ENCODE data around the gene NAIF1.
"Not testable (repeated sequence)": the region's sequence is repeated elsewhere in the genome, so short reads cannot be mapped to it uniquely, and the experiment has no call there.

The NAIF1 gene

GRCh38 chr9:128077847-128078503, 10.9 kb upstream of the NAIF1 start:
- H3K27ac ChIP-seq (ENCODE audit: poor library complexity, severe bottlenecking): peak overlapping the region; percentile 34
- H3K4me1 ChIP-seq (ENCODE audit: insufficient read depth, poor library complexity, severe bottlenecking): peaks cover 27% of the 10 kb centered on the region
- H3K9me3 ChIP-seq (ENCODE audit: severe bottlenecking): no peaks in the 10 kb centered on the region
- H3K36me3 ChIP-seq (ENCODE audit: low read depth): no peaks in the 10 kb centered on the region; the same call in 1 of the 2 replicates
- no peak overlapping the region for H3K4me3 ChIP-seq (ENCODE audit: severe bottlenecking)
- H3K27me3 ChIP-seq (ENCODE audit: insufficient read depth, poor library complexity, severe bottlenecking): no peaks in the 10 kb centered on the region
- no peak for TF ChIP-seq CTCF (IDR thresholded peaks at IDR 0.05; ENCODE audit: poor library complexity, severe bottlenecking)
- DNase-seq (ENCODE audit: low spot score): no peak
- no peak for ATAC-seq (ENCODE audit: low read depth)

- Histone ChIP-seq H3K4me1 (ENCODE audit: insufficient read depth, poor library complexity, severe bottlenecking) (peaks cover 26% of the 10 kb centered on the region), H3K27ac (ENCODE audit: poor library complexity, severe bottlenecking) (peak overlapping the region; percentile 49), H3K27me3 (ENCODE audit: insufficient read depth, poor library complexity, severe bottlenecking) (no peaks in the 10 kb centered on the region), H3K36me3 (ENCODE audit: low read depth) (no peaks in the 10 kb centered on the region), H3K4me3 (ENCODE audit: severe bottlenecking) (no peak overlapping the region), H3K9me3 (ENCODE audit: severe bottlenecking) (no peaks in the 10 kb centered on the region)
- ATAC-seq (ENCODE audit: low read depth) (no peak), DNase-seq (ENCODE audit: low spot score) (no peak)
- TF ChIP-seq CTCF (IDR thresholded peaks at IDR 0.05; ENCODE audit: poor library complexity, severe bottlenecking): no peak
Measured at GRCh38 chr9:128073253-128073886, 6.2 kb upstream of the NAIF1 start.

- H3K36me3 ChIP-seq (ENCODE audit: low read depth): no peaks in the 10 kb centered on the region
- H3K9me3 ChIP-seq (ENCODE audit: severe bottlenecking): no peaks in the 10 kb centered on the region
- H3K4me3 ChIP-seq (ENCODE audit: severe bottlenecking): no peak overlapping the region
- H3K27me3 ChIP-seq (ENCODE audit: insufficient read depth, poor library complexity, severe bottlenecking): no peaks in the 10 kb centered on the region
- H3K4me1 ChIP-seq (ENCODE audit: insufficient read depth, poor library complexity, severe bottlenecking): peaks cover 21% of the 10 kb centered on the region
- ATAC-seq (ENCODE audit: low read depth): no peak
- DNase-seq (ENCODE audit: low spot score): no peak
- TF ChIP-seq CTCF (IDR thresholded peaks at IDR 0.05; ENCODE audit: poor library complexity, severe bottlenecking): no peak
- H3K27ac ChIP-seq (ENCODE audit: poor library complexity, severe bottlenecking): peak overlapping the region; percentile 49
Measured at GRCh38 chr9:128072144-128073021, 5.3 kb upstream of the NAIF1 start.

GRCh38 chr9:128071475-128071874, 4.4 kb upstream of the NAIF1 start:
- H3K4me3 ChIP-seq (ENCODE audit: severe bottlenecking); DNase-seq (ENCODE audit: low spot score); ATAC-seq (ENCODE audit: low read depth); H3K27me3 ChIP-seq (ENCODE audit: insufficient read depth, poor library complexity, severe bottlenecking); H3K9me3 ChIP-seq (ENCODE audit: severe bottlenecking); H3K36me3 ChIP-seq (ENCODE audit: low read depth): not testable (repeated sequence)
- Histone ChIP-seq H3K4me1 (ENCODE audit: insufficient read depth, poor library complexity, severe bottlenecking) (peaks cover 26% of the 10 kb centered on the region), H3K27ac (ENCODE audit: poor library complexity, severe bottlenecking) (peak overlapping the region; percentile 49)

GRCh38 chr9:128070874-128071273, 3.8 kb upstream of the NAIF1 start:
- no peak overlapping the region for H3K4me3 ChIP-seq (ENCODE audit: severe bottlenecking)

More at GRCh38 chr9:128070874-128071273, 3.8 kb upstream of the NAIF1 start:
- ATAC-seq (ENCODE audit: low read depth) (no peak), DNase-seq (ENCODE audit: low spot score) (no peak)
- H3K27ac ChIP-seq (ENCODE audit: poor library complexity, severe bottlenecking): no peak overlapping the region
- H3K36me3 ChIP-seq (ENCODE audit: low read depth): no peaks in the 10 kb centered on the region
- TF ChIP-seq CTCF (IDR thresholded peaks at IDR 0.05; ENCODE audit: poor library complexity, severe bottlenecking): no peak
- H3K4me1 ChIP-seq (ENCODE audit: insufficient read depth, poor library complexity, severe bottlenecking): peaks cover 28% of the 10 kb centered on the region
- no peaks in the 10 kb centered on the region for H3K27me3 ChIP-seq (ENCODE audit: insufficient read depth, poor library complexity, severe bottlenecking)
- H3K9me3 ChIP-seq (ENCODE audit: severe bottlenecking): no peaks in the 10 kb centered on the region

All from RWPE2 (cell line).